A204.1 (cell line): Measurements from ENCODE around the gene SCYGR8.

ENCODE experiments used
- FAIRE-seq: peaks from 2 replicates; lab custom pipeline; 2012; peaks lifted over from hg19 to GRCh38; lab: Jason Lieb, UNC

SCYGR8 gene

GRCh38 chr2:227761740-227762476 is 16.2 kb downstream of the SCYGR8 start:
- no peak for FAIRE-seq

- no peak for FAIRE-seq
Observed at GRCh38 chr2:227765788-227766372, 20.2 kb downstream of the SCYGR8 start.

- FAIRE-seq, result peak; percentile 76
Observed at GRCh38 chr2:227766373-227766883, 20.7 kb downstream of the SCYGR8 start.

GRCh38 chr2:227767830-227768229 is 22.1 kb downstream of the SCYGR8 start:
- FAIRE-seq, result no peak

- FAIRE-seq, result no peak
Observed at GRCh38 chr2:227772197-227772661, 26.5 kb downstream of the SCYGR8 start.

- no peak for FAIRE-seq
Observed at GRCh38 chr2:227772932-227773331, 27.2 kb downstream of the SCYGR8 start.

GRCh38 chr2:227774011-227774624 is 28.4 kb downstream of the SCYGR8 start:
- no peak for FAIRE-seq

GRCh38 chr2:227774895-227775842 is 29.5 kb downstream of the SCYGR8 start:
- no peak for FAIRE-seq

- FAIRE-seq, result no peak
Observed at GRCh38 chr2:227780981-227781615, 35.4 kb downstream of the SCYGR8 start.

- FAIRE-seq, result no peak
Observed at GRCh38 chr2:227781841-227782240, 36.1 kb downstream of the SCYGR8 start.

GRCh38 chr2:227782804-227783203 is 37.1 kb downstream of the SCYGR8 start:
- FAIRE-seq, result no peak

- no peak for FAIRE-seq
Observed at GRCh38 chr2:227783404-227784138, 37.9 kb downstream of the SCYGR8 start.

GRCh38 chr2:227785293-227785692 is 39.6 kb downstream of the SCYGR8 start:
- FAIRE-seq, result no peak

- no peak for FAIRE-seq
Observed at GRCh38 chr2:227788561-227789018, 42.9 kb downstream of the SCYGR8 start.

- no peak for FAIRE-seq
Observed at GRCh38 chr2:227789803-227790202, 44.1 kb downstream of the SCYGR8 start.

GRCh38 chr2:227793148-227793712 is 47.5 kb downstream of the SCYGR8 start:
- FAIRE-seq, result no peak
